ACHN (cell line): ENCODE data around the gene CAMK2A.
A peak's percentile ranks its signal among the peaks of the same experiment; 100 is the strongest.

Experiments used
- DNase-seq: peaks from one replicate; pipeline ENCODE4 v3.0.0-alpha.2; 2015
- in situ Hi-C: cut with HindIII; loops from 2 replicates; pipeline ENCODE4 v1.10.0; 2017; ENCODE audit warnings: low sequenced_read_pairs, low pct_ligation_motif_present, low pct_unique_long_range_greater_than_20kb

CAMK2A gene

GRCh38 chr5:150318613-150319483 lies 29.3 kb upstream of the CAMK2A start:
- DNase-seq: no peak
- in situ Hi-C loops: no loop called here

GRCh38 chr5:150317048-150318003 lies 27.8 kb upstream of the CAMK2A start:
- peak; percentile 97 for DNase-seq
- in situ Hi-C loops: no loop called here

- in situ Hi-C loops: no loop called here
- no peak for DNase-seq
These were observed 26.7 kb upstream of the CAMK2A start for GRCh38 chr5:150316320-150316719.

- no peak for DNase-seq
- in situ Hi-C loops: no loop called here
These were observed 25.7 kb upstream of the CAMK2A start for GRCh38 chr5:150315245-150315644.

GRCh38 chr5:150313921-150314716 lies 24.5 kb upstream of the CAMK2A start:
- in situ Hi-C loops: no loop called here
- DNase-seq: no peak

- in situ Hi-C loops: no loop called here
- DNase-seq: no peak
These were observed 23.9 kb upstream of the CAMK2A start for GRCh38 chr5:150313501-150313900.

GRCh38 chr5:150312518-150312917 lies 22.9 kb upstream of the CAMK2A start:
- in situ Hi-C loops: no loop called here
- no peak for DNase-seq

GRCh38 chr5:150311015-150311692 lies 21.6 kb upstream of the CAMK2A start:
- DNase-seq: no peak
- in situ Hi-C loops: no loop called here

- in situ Hi-C loops: no loop called here
- DNase-seq: no peak
These were observed 20.7 kb upstream of the CAMK2A start for GRCh38 chr5:150310246-150310645.

- in situ Hi-C loops: no loop called here
- no peak for DNase-seq
These were observed 20.3 kb upstream of the CAMK2A start for GRCh38 chr5:150309886-150310239.

- in situ Hi-C loops: no loop called here
- DNase-seq: no peak
These were observed 19.7 kb upstream of the CAMK2A start for GRCh38 chr5:150309101-150309885.

GRCh38 chr5:150307617-150308426 lies 18.2 kb upstream of the CAMK2A start:
- no peak for DNase-seq
- in situ Hi-C loops: no loop called here

GRCh38 chr5:150306775-150307174 lies 17.2 kb upstream of the CAMK2A start:
- in situ Hi-C loops: no loop called here
- DNase-seq: no peak

GRCh38 chr5:150305557-150305956 lies 16.0 kb upstream of the CAMK2A start:
- DNase-seq: no peak
- in situ Hi-C loops: no loop called here

- in situ Hi-C loops: no loop called here
- DNase-seq: no peak
These were observed 15.5 kb upstream of the CAMK2A start for GRCh38 chr5:150305095-150305494.

GRCh38 chr5:150304481-150305081 lies 15.0 kb upstream of the CAMK2A start:
- DNase-seq: no peak
- in situ Hi-C loops: no loop called here
